Left ventricle myocardium superior (tissue), 1 donor: ENCODE measurements around the gene FAM43A. TPM values are rescaled to one million over a fixed set of nuclear protein-coding genes. Genes with fewer than 3 reads are reported as not detected.

Source experiments
- ATAC-seq: fragments of 200-7000 bp; cut with Tn5 transposase; one replicate; pipeline ENCODE4 v1.9.1; 2020; ENCODE audit warnings: mild to moderate bottlenecking, moderate library complexity
- DNase-seq: peaks from one replicate; pipeline ENCODE4 v3.0.0-alpha.2; 2020
- intact Hi-C: fragments of 100-400 bp; cut with micrococcal nuclease; formaldehyde crosslinking; loops from one replicate; pipeline ENCODE4 v1.11.0; 2022
- total RNA-seq: library from RNA; stranded (reverse); fragmentation: NEBNext Ultra II Directional; extraction: Animal tissue kit (Norgen Biotek cat#: 25700); gene quantifications from one replicate; pipeline ENCODE4 v1.2.1, GENCODE V29; 2021
- donor health status: DM: no; HTN: yes; CAD: no; lungs with severe emphysema.

FAM43A gene
- total RNA-seq, 1 donor from 2014 or later: 13.9 TPM

- ATAC-seq (no peak), DNase-seq (no peak)
- intact Hi-C loops: loop anchor here (5.0 kb wide), 1 partner anchor 844 kb away; no protein-coding TSS in a partner anchor
Observed at GRCh38 chr3:194673761-194674160, 11.9 kb upstream of the FAM43A start.

- DNase-seq: no peak
- intact Hi-C loops: no loop called here
- no peak for ATAC-seq
Observed at GRCh38 chr3:194675081-194675640, 10.5 kb upstream of the FAM43A start.

GRCh38 chr3:194675680-194676079 is 10.0 kb upstream of the FAM43A start:
- no peak for DNase-seq
- ATAC-seq: no peak
- intact Hi-C loops: no loop called here

- intact Hi-C loops: no loop called here
- ATAC-seq (no peak), DNase-seq (no peak)
Observed at GRCh38 chr3:194676471-194676870, 9.2 kb upstream of the FAM43A start.

- ATAC-seq (no peak), DNase-seq (no peak)
- intact Hi-C loops: loop anchor here (5.0 kb wide), 1 partner anchor 576 kb away; no protein-coding TSS in a partner anchor
Observed at GRCh38 chr3:194680888-194681615, 4.6 kb upstream of the FAM43A start.

- ATAC-seq: no peak
- intact Hi-C loops: loop anchor here (5.0 kb wide), 1 partner anchor 575 kb away; no protein-coding TSS in a partner anchor
- DNase-seq: no peak
Observed at GRCh38 chr3:194682189-194682693, 3.4 kb upstream of the FAM43A start.

- DNase-seq (peak; percentile 60), ATAC-seq (peak; percentile 49)
- intact Hi-C loops: loop anchor here (5.0 kb wide), 1 partner anchor 574 kb away; no protein-coding TSS in a partner anchor
Observed at GRCh38 chr3:194682694-194683310, 2.9 kb upstream of the FAM43A start.

GRCh38 chr3:194683380-194683779 is 2.3 kb upstream of the FAM43A start:
- intact Hi-C loops: loop anchor here (5.0 kb wide), 1 partner anchor 574 kb away; no protein-coding TSS in a partner anchor
- DNase-seq (no peak), ATAC-seq (no peak)

GRCh38 chr3:194685065-194685717 is 492 bp upstream of the FAM43A start:
- ATAC-seq (no peak), DNase-seq (no peak)
- intact Hi-C loops: loop anchor here (5.0 kb wide), 1 partner anchor 417 kb away; no protein-coding TSS in a partner anchor

GRCh38 chr3:194686414-194686815 is 732 bp downstream of the FAM43A start:
- ATAC-seq (no peak), DNase-seq (no peak)
- intact Hi-C loops: loop anchor here (5.0 kb wide), 1 partner anchor 416 kb away; no protein-coding TSS in a partner anchor

- peak; percentile 52 for ATAC-seq
- peak; percentile 84 for DNase-seq
- intact Hi-C loops: loop anchor here (5.0 kb wide), 1 partner anchor 415 kb away; no protein-coding TSS in a partner anchor
Observed at GRCh38 chr3:194686816-194687637, 1.3 kb downstream of the FAM43A start.

GRCh38 chr3:194687638-194688199 is 2.0 kb downstream of the FAM43A start:
- DNase-seq (peak; percentile 85), ATAC-seq (peak; percentile 43)
- intact Hi-C loops: loop anchor here (5.0 kb wide), 1 partner anchor 415 kb away; no protein-coding TSS in a partner anchor

GRCh38 chr3:194688200-194688740 is 2.6 kb downstream of the FAM43A start:
- DNase-seq (peak; percentile 64), ATAC-seq (peak; percentile 18)
- intact Hi-C loops: loop anchor here (5.0 kb wide), 1 partner anchor 414 kb away; no protein-coding TSS in a partner anchor

GRCh38 chr3:194688946-194689345 is 3.3 kb downstream of the FAM43A start:
- no peak for DNase-seq
- intact Hi-C loops: loop anchor here (5.0 kb wide), 1 partner anchor 413 kb away; no protein-coding TSS in a partner anchor
- no peak for ATAC-seq

- peak; percentile 1 for ATAC-seq
- intact Hi-C loops: loop anchor here (5.0 kb wide), 1 partner anchor 413 kb away; no protein-coding TSS in a partner anchor
- peak; percentile 48 for DNase-seq
Observed at GRCh38 chr3:194689493-194689944, 3.8 kb downstream of the FAM43A start.

- no peak for DNase-seq
- intact Hi-C loops: loop anchor here (10.0 kb wide), 1 partner anchor 74 kb away; no protein-coding TSS in a partner anchor
- no peak for ATAC-seq
Observed at GRCh38 chr3:194690501-194691372, 5.1 kb downstream of the FAM43A start.
